ENCODE results near the gene SORBS1.

DNA sequence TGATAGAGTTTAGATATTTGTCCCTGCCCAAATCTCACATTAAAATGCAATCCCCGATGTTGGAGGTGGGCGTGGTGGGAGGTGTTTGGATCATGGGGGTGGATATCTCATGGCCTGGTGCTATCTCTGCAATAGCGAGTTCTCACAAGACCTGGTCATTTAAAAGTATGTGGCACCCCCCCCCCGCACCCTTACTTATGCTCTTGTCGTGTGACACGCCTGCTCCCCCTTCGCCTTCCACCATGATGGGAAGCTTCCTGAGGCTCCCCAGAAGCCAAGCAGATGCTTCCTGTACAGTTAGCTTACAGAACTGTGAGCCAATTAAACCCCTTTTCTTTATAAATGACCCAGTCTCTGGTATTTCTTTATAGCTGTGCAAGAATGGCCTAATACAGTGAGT lies 118.8 kb downstream of the SORBS1 start:
- TF ChIP-seq CTCF (IDR thresholded peaks at IDR 0.05) (no peak), POLR2A (IDR thresholded peaks at IDR 0.05) (no peak)
